Endodermal cell (in vitro differentiated cells): Measurements from ENCODE around the gene DPH7. TPM values are rescaled to one million over a fixed set of nuclear protein-coding genes. Genes with fewer than 3 reads are reported as not detected.
"Not testable (repeated sequence)": the region's sequence is repeated elsewhere in the genome, so short reads cannot be mapped to it uniquely, and the experiment has no call there.

ENCODE experiments used
- DNase-seq: peaks from one replicate; pipeline ENCODE4 v3.0.0-alpha.2; 2017
- H3K27ac ChIP-seq: 2 replicates; pipeline ENCODE4 v1.5.1; 2013; ENCODE audit warnings: mild to moderate bottlenecking, low read depth, low read length, moderate library complexity
- H3K27me3 ChIP-seq: 2 replicates; pipeline ENCODE4 v1.6.1; 2013; ENCODE audit warnings: mild to moderate bottlenecking, low read length, moderate library complexity; ENCODE audit not compliant: insufficient read depth, control insufficient read depth, poor library complexity, severe bottlenecking
- H3K36me3 ChIP-seq: 2 replicates; pipeline ENCODE4 v1.7.0; 2013; ENCODE audit warnings: mild to moderate bottlenecking, low read length, moderate library complexity; ENCODE audit not compliant: control insufficient read depth, insufficient read depth
- H3K4me1 ChIP-seq: one replicate; pipeline ENCODE4 v1.7.0; 2013; ENCODE audit warnings: low read length; ENCODE audit not compliant: control insufficient read depth, insufficient read depth
- H3K4me3 ChIP-seq: 2 replicates; pipeline ENCODE4 v1.5.1; 2013; ENCODE audit warnings: mild to moderate bottlenecking, low read length, moderate library complexity
- H3K9ac ChIP-seq: 2 replicates; pipeline ENCODE4 v1.6.1; 2013; ENCODE audit warnings: mild to moderate bottlenecking, low read length, moderate library complexity; ENCODE audit not compliant: poor library complexity, severe bottlenecking; ENCODE audit errors: extremely low read depth
- H3K9me3 ChIP-seq: 2 replicates; pipeline ENCODE4 v1.6.1; 2013; ENCODE audit warnings: mild to moderate bottlenecking, low read length, moderate library complexity; ENCODE audit not compliant: control insufficient read depth
- H3K27ac Mint-ChIP-seq: 2 replicates; pipeline ENCODE4 v1.8.0; 2020; ENCODE audit warnings: mixed read lengths
- H3K27me3 Mint-ChIP-seq: 2 replicates; pipeline ENCODE4 v1.8.0; 2021; ENCODE audit warnings: mild to moderate bottlenecking, mixed read lengths; ENCODE audit not compliant: insufficient read depth
- H3K36me3 Mint-ChIP-seq: 2 replicates; pipeline ENCODE4 v1.8.0; 2020; ENCODE audit warnings: low read depth, mixed read lengths
- H3K4me1 Mint-ChIP-seq: 2 replicates; pipeline ENCODE4 v1.8.0; 2020; ENCODE audit warnings: mixed read lengths
- H3K4me3 Mint-ChIP-seq: 2 replicates; pipeline ENCODE4 v1.8.0; 2020; ENCODE audit warnings: mild to moderate bottlenecking, moderate library complexity, mixed read lengths
- H3K9me3 Mint-ChIP-seq: 2 replicates; pipeline ENCODE4 v1.8.0; 2020; ENCODE audit warnings: mild to moderate bottlenecking, mixed read lengths
- CTCF ChIP-seq: fragments of 200-600 bp; sonication (generic); conservative IDR thresholded peaks from 2 replicates; pipeline ENCODE4 v1.5.0; 2021; ENCODE audit warnings: antibody characterized with exemption, mild to moderate bottlenecking
- WGBS, 2 experiments: methylation state at CpG; one replicate each; pipeline versions ENCODE4 v1.1.5 to v1.1.7; 2013; ENCODE audit warnings: missing lambda C conversion rate in 2 of 2, mixed read lengths in 1 of 2; ENCODE audit not compliant: insufficient coverage in 1 of 2, insufficient read length in 1 of 2; 5-methylcytosine and 5-hydroxymethylcytosine counted together
- total RNA-seq, 2 donors: library from RNA; stranded (reverse); fragmentation: NEBNext Ultra II Directional in 1 of 2; extraction: Animal tissue kit (Norgen Biotek cat#: 25700) in 1 of 2; gene quantifications; 2 replicates in 1 of 2; 3 replicates in 1 of 2; pipeline ENCODE4 v1.2.1, GENCODE V29; 2021

DPH7 gene
- total RNA-seq, 2 donors from 2014 or later: 48.9 to 50.4 TPM

GRCh38 chr9:137555179-137555578 lies 23.5 kb downstream of the DPH7 start:
- Mint-ChIP-seq H3K36me3 (peaks cover 49% of the 10 kb centered on the region), H3K4me3 (no peak overlapping the region)
- no peak for DNase-seq

GRCh38 chr9:137554349-137554748 lies 24.4 kb downstream of the DPH7 start:
- 96% methylated on average over 1 of the region's 1 CpG; no CpG with 5 or more reads in 1 of the 2 experiments for WGBS, 2 experiments
- Histone ChIP-seq H3K9ac (no peak overlapping the region), H3K4me1 (no peaks in the 10 kb centered on the region), H3K9me3 (no peaks in the 10 kb centered on the region), H3K4me3 (no peak overlapping the region), H3K27me3 (no peaks in the 10 kb centered on the region), H3K36me3 (peaks cover 41% of the 10 kb centered on the region), H3K27ac (no peak overlapping the region)
- H3K27me3 Mint-ChIP-seq: no peaks in the 10 kb centered on the region
- H3K4me3 Mint-ChIP-seq: no peak overlapping the region
- no peaks in the 10 kb centered on the region for H3K9me3 Mint-ChIP-seq
- peaks cover 3% of the 10 kb centered on the region for H3K4me1 Mint-ChIP-seq
- no peak overlapping the region for H3K27ac Mint-ChIP-seq
- no peak for DNase-seq
- peaks cover 40% of the 10 kb centered on the region for H3K36me3 Mint-ChIP-seq
- no peak for TF ChIP-seq CTCF

More at GRCh38 chr9:137555179-137555578, 23.5 kb downstream of the DPH7 start:
- no peak overlapping the region for H3K9ac ChIP-seq
- H3K36me3 ChIP-seq: peaks cover 47% of the 10 kb centered on the region
- no peak for TF ChIP-seq CTCF
- Mint-ChIP-seq H3K9me3 (peaks cover 6% of the 10 kb centered on the region), H3K27me3 (no peaks in the 10 kb centered on the region), H3K27ac (no peak overlapping the region), H3K4me1 (peaks cover 1% of the 10 kb centered on the region)
- no peak overlapping the region for H3K4me3 ChIP-seq
- no peaks in the 10 kb centered on the region for H3K4me1 ChIP-seq
- no peak overlapping the region for H3K27ac ChIP-seq
- peaks cover 5% of the 10 kb centered on the region for H3K9me3 ChIP-seq
- whole genome bisulfite sequencing, 2 experiments: 94 to 96% methylated on average over 9 to 10 of the region's 10 CpGs
- no peaks in the 10 kb centered on the region for H3K27me3 ChIP-seq

GRCh38 chr9:137553654-137554053 lies 25.1 kb downstream of the DPH7 start:
- not testable (repeated sequence) for H3K27ac Mint-ChIP-seq

More at GRCh38 chr9:137553654-137554053, 25.1 kb downstream of the DPH7 start:
- H3K9ac ChIP-seq, H3K4me3 Mint-ChIP-seq, H3K27me3 Mint-ChIP-seq, H3K9me3 Mint-ChIP-seq, H3K27me3 ChIP-seq, H3K27ac ChIP-seq, H3K9me3 ChIP-seq, H3K4me1 ChIP-seq, H3K4me1 Mint-ChIP-seq, DNase-seq, H3K4me3 ChIP-seq: not testable (repeated sequence)
- peaks cover 41% of the 10 kb centered on the region for H3K36me3 ChIP-seq
- WGBS, 2 experiments: 87 to 90% methylated on average over 6 to 10 of the region's 10 CpGs
- H3K36me3 Mint-ChIP-seq: peaks cover 38% of the 10 kb centered on the region
